Choroid plexus epithelial cell (primary cell): ENCODE data around the gene TFPT.

Experiments used
- DNase-seq: peaks from one replicate; pipeline ENCODE4 v3.0.0-alpha.2; 2010; ENCODE audit warnings: low read depth
- H3K4me3 ChIP-seq: 2 replicates; pipeline ENCODE4 v1.5.1; 2011; ENCODE audit warnings: low read depth, mild to moderate bottlenecking, control low read depth, low read length, moderate library complexity
- TF ChIP-seq, protein P1 (sequence below): conservative IDR thresholded peaks from 2 replicates; pipeline ENCODE4 v1.5.1; 2011; ENCODE audit warnings: low read depth, mild to moderate bottlenecking, control low read depth, inconsistent platforms, low read length, moderate library complexity

TFPT gene

DNA sequence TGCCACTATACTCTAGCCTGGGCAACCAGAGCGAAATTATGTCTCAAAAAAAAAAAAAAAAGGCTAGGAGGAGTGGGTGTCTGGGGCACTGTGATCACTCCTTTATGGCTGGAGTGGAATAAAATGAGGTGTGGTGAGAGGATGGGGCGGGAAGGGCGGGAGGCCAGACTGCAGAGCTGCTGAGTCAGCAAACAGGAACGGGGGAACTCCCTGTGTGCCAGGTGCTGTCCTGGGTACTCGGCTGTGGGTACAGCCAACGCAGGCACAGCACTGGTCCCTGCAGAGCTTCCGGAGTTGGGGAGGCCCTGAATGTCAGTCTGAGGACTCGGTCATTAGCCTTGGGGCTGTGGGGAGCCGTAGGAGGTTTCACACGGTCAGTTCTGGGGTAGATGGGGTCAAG lies 5.8 kb upstream of the TFPT start:
- H3K4me3 ChIP-seq: no peak overlapping the region
- TF ChIP-seq, protein P1, sequence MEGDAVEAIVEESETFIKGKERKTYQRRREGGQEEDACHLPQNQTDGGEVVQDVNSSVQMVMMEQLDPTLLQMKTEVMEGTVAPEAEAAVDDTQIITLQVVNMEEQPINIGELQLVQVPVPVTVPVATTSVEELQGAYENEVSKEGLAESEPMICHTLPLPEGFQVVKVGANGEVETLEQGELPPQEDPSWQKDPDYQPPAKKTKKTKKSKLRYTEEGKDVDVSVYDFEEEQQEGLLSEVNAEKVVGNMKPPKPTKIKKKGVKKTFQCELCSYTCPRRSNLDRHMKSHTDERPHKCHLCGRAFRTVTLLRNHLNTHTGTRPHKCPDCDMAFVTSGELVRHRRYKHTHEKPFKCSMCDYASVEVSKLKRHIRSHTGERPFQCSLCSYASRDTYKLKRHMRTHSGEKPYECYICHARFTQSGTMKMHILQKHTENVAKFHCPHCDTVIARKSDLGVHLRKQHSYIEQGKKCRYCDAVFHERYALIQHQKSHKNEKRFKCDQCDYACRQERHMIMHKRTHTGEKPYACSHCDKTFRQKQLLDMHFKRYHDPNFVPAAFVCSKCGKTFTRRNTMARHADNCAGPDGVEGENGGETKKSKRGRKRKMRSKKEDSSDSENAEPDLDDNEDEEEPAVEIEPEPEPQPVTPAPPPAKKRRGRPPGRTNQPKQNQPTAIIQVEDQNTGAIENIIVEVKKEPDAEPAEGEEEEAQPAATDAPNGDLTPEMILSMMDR: no peak
- no peak for DNase-seq

GRCh38 chr19:54114340-54115108 lies 933 bp downstream of the TFPT start:
- peak; percentile 67 for DNase-seq
- TF ChIP-seq, protein P1: no peak
- peak overlapping the region; percentile 81 for H3K4me3 ChIP-seq

DNA sequence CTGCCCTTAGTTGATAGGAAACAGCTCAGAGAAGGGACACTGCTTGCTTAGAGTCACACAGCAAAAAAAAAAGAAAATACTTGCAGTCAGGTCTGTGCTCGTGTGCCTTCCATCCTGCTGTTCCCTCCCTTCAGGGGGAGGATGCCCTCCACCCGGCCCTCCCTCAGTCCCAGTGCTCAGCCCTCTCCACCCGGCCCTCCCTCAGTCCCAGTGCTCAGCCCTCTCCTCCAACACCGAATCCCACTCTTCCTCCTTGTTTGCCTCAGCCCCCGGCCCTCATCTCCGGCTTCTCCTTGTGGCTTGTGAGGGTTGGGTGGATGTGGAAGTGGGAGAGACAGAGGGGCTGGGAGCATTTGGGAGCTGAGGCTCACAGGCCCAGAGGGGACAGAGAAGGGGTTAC lies 5.8 kb downstream of the TFPT start:
- no peak overlapping the region for H3K4me3 ChIP-seq
- TF ChIP-seq, protein P1: no peak
- DNase-seq: no peak

DNA sequence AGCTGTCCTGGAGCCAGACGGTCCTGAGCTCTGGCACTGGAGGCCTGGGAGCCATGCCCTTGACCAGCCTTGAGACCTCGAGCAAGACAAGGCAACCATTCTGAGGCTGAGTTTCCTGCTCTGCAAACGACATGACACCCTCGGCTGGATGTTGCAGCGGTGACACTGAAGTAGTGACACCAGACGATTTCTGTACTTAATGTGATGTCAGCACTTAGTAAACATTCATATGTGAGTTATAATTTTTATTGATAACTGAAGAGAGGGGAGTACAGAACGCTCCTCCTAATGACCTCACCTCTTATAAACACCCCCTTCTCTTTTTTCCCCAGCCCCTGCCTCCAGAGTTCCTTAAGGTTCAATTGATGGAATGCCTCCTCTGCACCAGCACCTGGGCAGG lies 7.0 kb downstream of the TFPT start:
- no peak for DNase-seq
- H3K4me3 ChIP-seq: no peak overlapping the region
- TF ChIP-seq, protein P1: no peak

- H3K4me3 ChIP-seq: no peak overlapping the region
- no peak for DNase-seq
- TF ChIP-seq, protein P1: no peak
Observed at GRCh38 chr19:54107876-54108490, 7.5 kb downstream of the TFPT start.

DNA sequence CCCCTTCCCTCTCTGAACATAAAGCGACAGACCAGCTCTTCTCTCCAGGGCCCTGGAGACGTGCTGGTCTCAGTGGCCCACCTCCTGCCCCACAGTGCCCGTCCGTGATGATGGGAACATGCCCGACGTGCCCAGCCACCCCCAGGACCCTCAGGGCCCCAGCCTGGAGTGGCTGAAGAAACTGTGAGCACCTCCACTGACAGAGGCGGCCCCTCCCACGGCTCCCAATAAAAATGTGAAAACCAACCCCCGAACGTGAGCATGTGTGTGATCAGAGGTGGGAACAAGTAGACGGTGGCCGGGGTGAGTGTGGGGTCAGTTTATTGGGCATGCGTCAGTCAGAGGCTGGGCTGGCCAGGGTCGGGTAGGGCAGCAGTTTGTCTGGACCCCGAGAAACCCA lies 8.7 kb downstream of the TFPT start:
- H3K4me3 ChIP-seq: no peak overlapping the region
- TF ChIP-seq, protein P1: no peak
- no peak for DNase-seq

DNA sequence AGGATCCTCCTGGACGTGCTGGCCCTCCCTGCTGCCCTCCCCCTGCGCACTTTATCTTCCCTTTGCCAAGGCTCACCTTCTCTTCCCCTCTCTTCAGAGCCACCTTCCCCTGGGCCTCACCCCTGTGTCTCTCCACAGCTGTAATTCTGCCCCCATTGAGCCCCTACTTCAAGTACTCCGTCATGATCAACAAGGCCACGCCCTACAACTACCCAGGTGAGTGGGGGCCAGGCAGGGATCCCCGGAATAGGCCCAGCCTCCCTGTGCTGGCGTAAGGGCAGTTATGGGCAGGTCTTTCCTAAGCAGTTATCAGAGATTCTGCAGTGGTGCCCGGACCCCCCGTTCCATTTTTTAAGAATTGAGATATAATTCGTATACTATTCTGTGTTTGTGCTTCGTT lies 9.7 kb downstream of the TFPT start:
- H3K4me3 ChIP-seq: no peak overlapping the region
- DNase-seq: no peak
- TF ChIP-seq, protein P1: no peak
